Superior temporal gyrus (tissue), 1 donor: ENCODE results near the gene SEC14L2.
"Not testable (repeated sequence)": the region's sequence is repeated elsewhere in the genome, so short reads cannot be mapped to it uniquely, and the experiment has no call there.

Experiments used
- DNase-seq: peaks from one replicate; pipeline ENCODE4 v3.0.0-alpha.2; 2016; ENCODE audit errors: extremely low spot score

Gene SEC14L2

GRCh38 chr22:30375312-30375849, 21.4 kb upstream of the SEC14L2 start:
- no peak for DNase-seq

DNA sequence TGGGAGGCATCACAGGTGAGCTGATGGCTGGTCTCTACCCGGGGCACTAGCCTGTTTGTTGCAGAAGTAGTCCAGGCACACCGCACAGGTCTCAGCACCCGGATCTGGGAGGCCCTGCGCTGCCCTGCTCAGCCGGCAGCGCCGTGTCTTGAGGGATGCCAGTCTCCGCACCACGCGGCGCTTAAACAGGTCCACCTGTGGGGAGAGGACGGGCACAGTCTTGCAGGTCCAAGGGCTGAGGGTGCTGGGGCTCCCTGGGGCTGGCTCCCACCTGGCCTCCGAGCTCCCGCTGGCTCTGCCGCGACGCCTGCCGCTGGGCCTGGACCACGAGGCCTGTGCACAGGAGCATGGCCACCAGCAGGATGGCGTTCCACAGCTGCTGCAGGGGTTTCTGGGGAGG, 16.8 kb upstream of the SEC14L2 start:
- DNase-seq, result no peak

- no peak for DNase-seq
Measured at GRCh38 chr22:30381264-30381663, 15.6 kb upstream of the SEC14L2 start.

DNA sequence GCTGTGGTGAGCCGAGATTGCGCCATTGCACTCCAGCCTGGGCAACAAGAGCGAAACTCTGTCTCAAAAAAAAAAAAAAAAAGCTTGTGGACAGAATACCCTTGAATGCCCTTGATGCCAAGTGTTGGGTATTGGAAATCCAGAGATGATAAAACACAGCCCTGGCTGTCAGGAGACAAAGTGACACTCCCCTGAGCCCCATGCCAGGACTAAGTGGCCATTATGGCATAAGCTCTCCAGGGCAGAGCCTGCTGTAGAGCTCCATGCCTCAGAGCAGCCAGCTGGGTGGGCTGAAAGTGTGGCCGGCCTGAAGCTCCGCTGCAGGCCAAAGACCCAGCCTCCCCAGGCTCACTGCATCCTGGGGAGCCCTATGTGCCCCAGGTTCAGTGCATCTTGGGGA, 14.5 kb upstream of the SEC14L2 start:
- no peak for DNase-seq

- DNase-seq, result no peak
Measured at GRCh38 chr22:30383061-30383460, 13.8 kb upstream of the SEC14L2 start.

DNA sequence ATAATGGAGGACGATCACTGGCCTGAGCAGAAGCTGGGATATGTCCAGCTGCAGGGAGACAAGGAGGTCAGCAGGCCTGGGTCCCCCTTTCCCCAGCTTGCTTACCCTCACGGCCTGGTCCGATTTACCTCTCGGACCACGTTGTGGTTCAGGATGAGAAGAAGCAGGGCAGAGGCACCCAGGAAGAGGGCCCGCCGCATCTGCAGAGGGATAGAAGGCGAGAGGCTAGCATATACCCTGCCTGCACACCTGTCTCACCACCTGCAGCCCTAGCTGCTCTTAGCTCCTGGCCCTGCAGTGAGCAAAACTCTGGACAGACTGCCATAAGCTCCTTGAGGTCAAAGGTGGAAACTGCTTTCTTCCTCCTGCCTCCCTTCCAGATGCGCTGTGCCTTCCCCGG, 10.9 kb upstream of the SEC14L2 start:
- no peak for DNase-seq

GRCh38 chr22:30386608-30386959, 10.2 kb upstream of the SEC14L2 start:
- no peak for DNase-seq

GRCh38 chr22:30386960-30387827, 9.6 kb upstream of the SEC14L2 start, which contains the start of gene RNF215:
Gene RNF215, minus strand, starts transcription at chr22:30387411. Its CDS starts 98 bp downstream, at chr22:30387313.
- DNase-seq, result peak; percentile 84

- DNase-seq, result peak; percentile 94
Measured at GRCh38 chr22:30390974-30391691, 5.7 kb upstream of the SEC14L2 start.

GRCh38 chr22:30392661-30393321, 4.0 kb upstream of the SEC14L2 start:
- DNase-seq, result no peak

GRCh38 chr22:30393322-30393680, 3.5 kb upstream of the SEC14L2 start:
- no peak for DNase-seq

GRCh38 chr22:30393885-30394284, 2.9 kb upstream of the SEC14L2 start:
- DNase-seq, result no peak

DNA sequence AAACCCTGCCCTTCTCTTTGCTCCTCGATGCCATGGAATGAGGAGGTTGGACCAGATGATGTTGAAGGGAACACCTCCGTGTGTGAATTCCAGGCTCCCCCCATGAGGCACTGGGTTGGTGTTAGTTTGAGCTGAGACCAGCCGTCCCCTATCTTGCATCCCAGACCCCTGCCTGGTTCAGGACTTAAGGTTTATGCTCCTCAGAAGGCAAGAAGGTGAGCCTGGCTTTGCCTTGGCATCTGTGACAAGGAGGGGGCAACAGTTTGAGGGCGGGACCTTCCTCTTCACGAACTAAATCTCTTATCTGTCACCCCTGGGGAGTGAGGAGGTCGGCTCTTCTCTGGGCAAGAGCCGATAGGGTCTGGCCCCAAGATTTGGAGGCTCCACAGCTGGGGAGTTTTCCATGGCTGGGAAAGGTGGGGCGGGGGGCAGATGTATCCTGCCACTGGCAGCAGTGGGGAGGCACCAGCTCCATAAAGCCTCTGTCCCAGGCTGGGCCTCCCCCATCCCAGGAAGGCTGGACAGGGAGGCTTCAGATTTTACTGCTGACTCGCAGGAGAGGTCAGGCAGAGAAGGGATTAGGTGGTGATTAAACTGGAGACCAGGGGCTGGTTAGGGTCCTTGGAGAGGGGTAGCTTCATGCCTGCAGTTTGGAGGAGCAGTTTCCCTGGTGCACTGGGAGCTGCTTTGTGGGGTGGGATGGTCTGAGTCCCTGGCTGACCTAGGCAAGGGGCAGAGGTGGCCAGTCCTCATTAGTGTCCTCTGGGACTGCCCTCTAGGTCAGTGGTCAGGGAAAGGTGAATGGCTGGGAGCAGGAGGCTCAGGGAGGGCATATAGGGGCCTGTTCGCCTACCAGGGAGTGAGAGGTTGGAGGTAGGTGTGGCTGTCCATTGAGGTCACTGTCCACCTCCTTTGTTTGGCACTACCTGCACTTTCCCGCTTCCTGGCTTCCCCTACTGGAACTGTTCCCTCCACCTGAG, 1.1 kb downstream of the SEC14L2 start:
- no peak for DNase-seq

- peak; percentile 37 for DNase-seq
Measured at GRCh38 chr22:30398685-30399680, 2.2 kb downstream of the SEC14L2 start.

DNA sequence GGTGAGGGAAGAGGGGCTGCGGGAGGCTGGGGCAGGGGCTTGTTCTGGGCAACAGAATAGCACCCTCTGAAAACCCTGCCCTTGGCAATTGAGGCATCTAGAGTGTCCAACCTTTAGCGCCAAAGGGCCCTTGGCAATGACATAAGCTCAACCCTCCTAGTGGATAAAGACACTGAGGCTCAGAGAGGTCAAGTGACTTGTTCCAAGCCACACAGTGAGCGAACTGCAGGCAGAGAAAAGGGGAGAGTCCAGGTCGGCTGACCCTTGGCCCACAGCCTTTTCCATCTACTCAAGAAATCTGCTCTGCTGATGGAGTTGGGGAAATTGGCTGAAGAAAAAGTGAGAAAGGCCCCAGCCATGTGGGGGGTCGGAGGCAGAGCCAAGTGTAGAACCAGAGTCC, 2.9 kb downstream of the SEC14L2 start:
- DNase-seq, result no peak

DNA sequence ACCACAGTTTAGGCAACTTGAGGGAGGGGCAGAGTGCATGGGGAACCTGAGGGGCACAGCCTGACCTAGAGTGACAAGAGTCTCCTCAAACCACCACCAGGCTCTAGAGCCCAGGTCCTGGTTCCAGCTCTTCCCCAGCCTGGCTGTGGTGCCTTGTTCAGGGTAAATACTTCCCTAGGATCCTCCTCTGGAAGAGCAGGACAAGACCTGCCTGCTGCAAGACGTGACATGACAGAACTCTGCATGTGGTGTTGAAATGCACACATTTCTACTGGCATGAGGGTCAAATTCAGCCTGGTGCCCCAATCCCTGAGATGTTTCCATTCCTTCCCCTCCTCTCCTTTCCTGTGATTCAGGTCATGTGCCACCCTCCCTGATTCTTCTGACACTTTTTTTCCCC, 3.3 kb downstream of the SEC14L2 start:
- no peak for DNase-seq

DNA sequence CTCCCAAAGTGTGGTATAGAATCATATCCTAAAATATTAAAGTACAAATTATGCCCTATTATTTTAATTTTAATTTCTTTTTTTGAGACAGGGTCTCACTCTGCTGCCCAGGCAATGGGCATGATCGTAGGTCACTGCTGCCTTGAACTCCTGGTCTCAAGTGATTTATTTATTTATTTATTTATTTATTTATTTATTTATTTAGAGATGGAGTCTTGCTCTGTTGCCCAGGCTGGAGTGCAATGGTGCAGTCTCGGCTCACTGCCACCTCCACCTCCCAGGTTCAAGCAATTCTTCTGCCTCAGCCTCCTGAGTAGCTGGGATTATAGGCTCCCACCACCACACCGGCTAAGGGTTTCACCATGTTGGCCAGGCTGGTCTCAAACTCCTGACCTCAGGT, 4.2 kb downstream of the SEC14L2 start:
- DNase-seq, result not testable (repeated sequence)

DNA sequence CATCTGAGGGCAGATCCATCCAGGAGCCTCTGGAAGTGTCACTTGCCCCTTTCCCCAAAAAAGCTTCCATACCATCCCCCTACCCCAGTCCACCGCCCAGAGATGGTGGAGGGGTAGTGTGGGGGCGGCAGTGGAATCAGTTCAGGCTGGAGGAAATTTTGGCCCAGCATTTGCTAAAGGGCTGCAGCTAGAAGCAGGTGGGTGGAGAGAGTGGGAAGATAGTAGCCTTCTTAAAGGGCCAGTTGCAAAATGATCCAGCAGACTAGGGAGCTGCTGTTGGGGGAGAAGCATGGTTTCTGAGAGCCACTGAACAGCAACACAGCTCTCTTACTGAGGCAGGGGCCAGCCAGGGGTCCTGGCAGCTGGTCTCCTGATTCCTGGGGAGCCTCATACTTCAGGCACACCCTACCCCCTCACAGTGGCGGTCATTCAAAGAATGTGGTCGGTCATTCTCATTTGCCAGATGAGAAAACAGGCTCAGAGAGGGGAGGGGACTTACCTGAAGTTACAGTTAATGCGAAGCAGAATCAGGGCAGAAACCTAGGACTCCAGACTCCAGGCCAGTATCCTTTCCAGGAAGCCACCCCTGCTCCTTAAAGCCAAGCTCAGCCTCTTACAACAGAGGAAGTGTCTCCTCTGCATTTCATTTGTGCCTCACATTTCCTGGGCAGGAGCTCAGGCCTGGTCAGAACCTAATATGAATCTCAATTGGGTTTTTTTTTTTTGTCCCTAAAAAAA, 5.4 kb downstream of the SEC14L2 start:
- peak; percentile 51 for DNase-seq

GRCh38 chr22:30402766-30403104, 5.9 kb downstream of the SEC14L2 start:
- not testable (repeated sequence) for DNase-seq
